ENCODE data around the gene IKBIP.
"Not testable (repeated sequence)": the region's sequence is repeated elsewhere in the genome, so short reads cannot be mapped to it uniquely, and the experiment has no call there.

DNA sequence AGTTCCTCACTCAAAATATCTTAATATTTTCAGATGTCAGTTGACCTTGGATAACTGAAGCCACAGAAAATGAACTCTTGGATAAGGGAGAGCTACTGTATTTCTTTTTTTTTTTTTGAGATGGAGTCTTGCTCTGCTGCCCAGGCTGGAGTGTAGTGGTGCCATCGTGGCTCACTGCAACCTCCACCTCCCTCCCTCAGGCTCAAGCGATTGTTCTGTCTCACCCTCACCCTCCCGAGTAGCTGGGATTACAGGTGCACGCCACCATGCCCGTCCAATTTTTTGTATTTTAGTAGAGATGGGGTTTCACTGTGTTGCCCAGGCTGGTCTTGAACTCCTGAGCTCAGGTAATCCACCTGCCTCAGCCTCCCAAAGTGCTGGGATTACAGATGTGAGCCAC is 47.3 kb downstream of the IKBIP start:
- not testable (repeated sequence) for TF ChIP-seq CBFA2T3 (IDR thresholded peaks at IDR 0.05); NR1H2 (CRISPR knock-in tag; IDR thresholded peaks at IDR 0.05); NFRKB (IDR thresholded peaks at IDR 0.05; ENCODE audit: low read depth); PHTF2 (CRISPR knock-in tag; IDR thresholded peaks at IDR 0.05); ZC3H4 (CRISPR knock-in tag; IDR thresholded peaks at IDR 0.05; ENCODE audit: borderline replicate concordance); FOXP4 (CRISPR knock-in tag; IDR thresholded peaks at IDR 0.05; ENCODE audit: borderline replicate concordance); SP1 (CRISPR knock-in tag; IDR thresholded peaks at IDR 0.05); ATF3 (IDR thresholded peaks at IDR 0.05); ATF3 (CRISPR knock-in tag; conservative IDR thresholded peaks at IDR 0.05); HNRNPK (IDR thresholded peaks at IDR 0.05; ENCODE audit: low read depth, low read length, poor library complexity, severe bottlenecking); SIN3A (IDR thresholded peaks at IDR 0.05; ENCODE audit: borderline replicate concordance in 2 of 2, control insufficient read depth in 1 of 2, low read depth in 2 of 2, low read length in 2 of 2)
- TF ChIP-seq, protein P1, sequence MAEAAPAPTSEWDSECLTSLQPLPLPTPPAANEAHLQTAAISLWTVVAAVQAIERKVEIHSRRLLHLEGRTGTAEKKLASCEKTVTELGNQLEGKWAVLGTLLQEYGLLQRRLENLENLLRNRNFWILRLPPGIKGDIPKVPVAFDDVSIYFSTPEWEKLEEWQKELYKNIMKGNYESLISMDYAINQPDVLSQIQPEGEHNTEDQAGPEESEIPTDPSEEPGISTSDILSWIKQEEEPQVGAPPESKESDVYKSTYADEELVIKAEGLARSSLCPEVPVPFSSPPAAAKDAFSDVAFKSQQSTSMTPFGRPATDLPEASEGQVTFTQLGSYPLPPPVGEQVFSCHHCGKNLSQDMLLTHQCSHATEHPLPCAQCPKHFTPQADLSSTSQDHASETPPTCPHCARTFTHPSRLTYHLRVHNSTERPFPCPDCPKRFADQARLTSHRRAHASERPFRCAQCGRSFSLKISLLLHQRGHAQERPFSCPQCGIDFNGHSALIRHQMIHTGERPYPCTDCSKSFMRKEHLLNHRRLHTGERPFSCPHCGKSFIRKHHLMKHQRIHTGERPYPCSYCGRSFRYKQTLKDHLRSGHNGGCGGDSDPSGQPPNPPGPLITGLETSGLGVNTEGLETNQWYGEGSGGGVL (CRISPR knock-in tag; IDR thresholded peaks at IDR 0.05): not testable (repeated sequence)
- TF ChIP-seq, protein P2, sequence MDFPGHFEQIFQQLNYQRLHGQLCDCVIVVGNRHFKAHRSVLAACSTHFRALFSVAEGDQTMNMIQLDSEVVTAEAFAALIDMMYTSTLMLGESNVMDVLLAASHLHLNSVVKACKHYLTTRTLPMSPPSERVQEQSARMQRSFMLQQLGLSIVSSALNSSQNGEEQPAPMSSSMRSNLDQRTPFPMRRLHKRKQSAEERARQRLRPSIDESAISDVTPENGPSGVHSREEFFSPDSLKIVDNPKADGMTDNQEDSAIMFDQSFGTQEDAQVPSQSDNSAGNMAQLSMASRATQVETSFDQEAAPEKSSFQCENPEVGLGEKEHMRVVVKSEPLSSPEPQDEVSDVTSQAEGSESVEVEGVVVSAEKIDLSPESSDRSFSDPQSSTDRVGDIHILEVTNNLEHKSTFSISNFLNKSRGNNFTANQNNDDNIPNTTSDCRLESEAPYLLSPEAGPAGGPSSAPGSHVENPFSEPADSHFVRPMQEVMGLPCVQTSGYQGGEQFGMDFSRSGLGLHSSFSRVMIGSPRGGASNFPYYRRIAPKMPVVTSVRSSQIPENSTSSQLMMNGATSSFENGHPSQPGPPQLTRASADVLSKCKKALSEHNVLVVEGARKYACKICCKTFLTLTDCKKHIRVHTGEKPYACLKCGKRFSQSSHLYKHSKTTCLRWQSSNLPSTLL (IDR thresholded peaks at IDR 0.05): not testable (repeated sequence)

Data from K562 (cell line).